Measurements from ENCODE around the gene NMU. TPM values are rescaled to one million over a fixed set of nuclear protein-coding genes. Genes with fewer than 3 reads are reported as not detected.

The NMU gene
- total and polyA plus RNA-seq, 9 of the 15 experiments (the other 6 are each of a cell fraction or from before 2014, with no cell fraction given) = 73.8 to 846 (median 599) TPM

DNA sequence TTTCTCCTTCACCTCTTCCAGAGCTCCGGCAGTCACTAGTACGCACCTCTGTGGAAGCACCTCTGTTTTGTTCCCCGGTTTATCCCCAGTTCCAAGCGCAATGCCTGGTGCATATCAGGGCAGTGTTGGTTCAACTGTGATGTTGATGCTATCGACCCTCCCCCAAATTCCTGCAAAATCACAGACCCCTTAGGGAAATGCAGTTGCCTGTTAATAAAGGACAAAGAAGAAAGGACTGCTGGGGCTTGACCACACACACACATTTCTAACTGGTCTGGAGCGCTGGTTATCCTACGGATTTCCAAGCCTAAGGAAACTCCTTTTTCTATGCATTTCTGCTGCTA lies 530 bp upstream of the NMU start (continued):
- TF ChIP-seq ZNF174 (CRISPR knock-in tag; IDR thresholded peaks at IDR 0.05) = no peak
- TF ChIP-seq ZNF830 (CRISPR knock-in tag; IDR thresholded peaks at IDR 0.05) = peak; percentile 62; the same call in 1 of the 2 replicates
- TF ChIP-seq, protein P1, sequence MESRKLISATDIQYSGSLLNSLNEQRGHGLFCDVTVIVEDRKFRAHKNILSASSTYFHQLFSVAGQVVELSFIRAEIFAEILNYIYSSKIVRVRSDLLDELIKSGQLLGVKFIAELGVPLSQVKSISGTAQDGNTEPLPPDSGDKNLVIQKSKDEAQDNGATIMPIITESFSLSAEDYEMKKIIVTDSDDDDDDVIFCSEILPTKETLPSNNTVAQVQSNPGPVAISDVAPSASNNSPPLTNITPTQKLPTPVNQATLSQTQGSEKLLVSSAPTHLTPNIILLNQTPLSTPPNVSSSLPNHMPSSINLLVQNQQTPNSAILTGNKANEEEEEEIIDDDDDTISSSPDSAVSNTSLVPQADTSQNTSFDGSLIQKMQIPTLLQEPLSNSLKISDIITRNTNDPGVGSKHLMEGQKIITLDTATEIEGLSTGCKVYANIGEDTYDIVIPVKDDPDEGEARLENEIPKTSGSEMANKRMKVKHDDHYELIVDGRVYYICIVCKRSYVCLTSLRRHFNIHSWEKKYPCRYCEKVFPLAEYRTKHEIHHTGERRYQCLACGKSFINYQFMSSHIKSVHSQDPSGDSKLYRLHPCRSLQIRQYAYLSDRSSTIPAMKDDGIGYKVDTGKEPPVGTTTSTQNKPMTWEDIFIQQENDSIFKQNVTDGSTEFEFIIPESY (CRISPR knock-in tag; IDR thresholded peaks at IDR 0.05) = 0 out of 2 replicates have a peak, but pooled peaks have one; percentile 4
- TF ChIP-seq, protein P2, sequence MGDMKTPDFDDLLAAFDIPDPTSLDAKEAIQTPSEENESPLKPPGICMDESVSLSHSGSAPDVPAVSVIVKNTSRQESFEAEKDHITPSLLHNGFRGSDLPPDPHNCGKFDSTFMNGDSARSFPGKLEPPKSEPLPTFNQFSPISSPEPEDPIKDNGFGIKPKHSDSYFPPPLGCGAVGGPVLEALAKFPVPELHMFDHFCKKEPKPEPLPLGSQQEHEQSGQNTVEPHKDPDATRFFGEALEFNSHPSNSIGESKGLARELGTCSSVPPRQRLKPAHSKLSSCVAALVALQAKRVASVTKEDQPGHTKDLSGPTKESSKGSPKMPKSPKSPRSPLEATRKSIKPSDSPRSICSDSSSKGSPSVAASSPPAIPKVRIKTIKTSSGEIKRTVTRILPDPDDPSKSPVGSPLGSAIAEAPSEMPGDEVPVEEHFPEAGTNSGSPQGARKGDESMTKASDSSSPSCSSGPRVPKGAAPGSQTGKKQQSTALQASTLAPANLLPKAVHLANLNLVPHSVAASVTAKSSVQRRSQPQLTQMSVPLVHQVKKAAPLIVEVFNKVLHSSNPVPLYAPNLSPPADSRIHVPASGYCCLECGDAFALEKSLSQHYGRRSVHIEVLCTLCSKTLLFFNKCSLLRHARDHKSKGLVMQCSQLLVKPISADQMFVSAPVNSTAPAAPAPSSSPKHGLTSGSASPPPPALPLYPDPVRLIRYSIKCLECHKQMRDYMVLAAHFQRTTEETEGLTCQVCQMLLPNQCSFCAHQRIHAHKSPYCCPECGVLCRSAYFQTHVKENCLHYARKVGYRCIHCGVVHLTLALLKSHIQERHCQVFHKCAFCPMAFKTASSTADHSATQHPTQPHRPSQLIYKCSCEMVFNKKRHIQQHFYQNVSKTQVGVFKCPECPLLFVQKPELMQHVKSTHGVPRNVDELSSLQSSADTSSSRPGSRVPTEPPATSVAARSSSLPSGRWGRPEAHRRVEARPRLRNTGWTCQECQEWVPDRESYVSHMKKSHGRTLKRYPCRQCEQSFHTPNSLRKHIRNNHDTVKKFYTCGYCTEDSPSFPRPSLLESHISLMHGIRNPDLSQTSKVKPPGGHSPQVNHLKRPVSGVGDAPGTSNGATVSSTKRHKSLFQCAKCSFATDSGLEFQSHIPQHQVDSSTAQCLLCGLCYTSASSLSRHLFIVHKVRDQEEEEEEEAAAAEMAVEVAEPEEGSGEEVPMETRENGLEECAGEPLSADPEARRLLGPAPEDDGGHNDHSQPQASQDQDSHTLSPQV (IDR thresholded peaks at IDR 0.05) = 0 out of 2 replicates have a peak, but pooled peaks have one; percentile 2
- TF ChIP-seq, protein P3, sequence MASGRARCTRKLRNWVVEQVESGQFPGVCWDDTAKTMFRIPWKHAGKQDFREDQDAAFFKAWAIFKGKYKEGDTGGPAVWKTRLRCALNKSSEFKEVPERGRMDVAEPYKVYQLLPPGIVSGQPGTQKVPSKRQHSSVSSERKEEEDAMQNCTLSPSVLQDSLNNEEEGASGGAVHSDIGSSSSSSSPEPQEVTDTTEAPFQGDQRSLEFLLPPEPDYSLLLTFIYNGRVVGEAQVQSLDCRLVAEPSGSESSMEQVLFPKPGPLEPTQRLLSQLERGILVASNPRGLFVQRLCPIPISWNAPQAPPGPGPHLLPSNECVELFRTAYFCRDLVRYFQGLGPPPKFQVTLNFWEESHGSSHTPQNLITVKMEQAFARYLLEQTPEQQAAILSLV (tag; IDR thresholded peaks at IDR 0.05) = no peak
- peak; percentile 51; the same call in 1 of the 2 replicates for TF ChIP-seq HDAC2 (IDR thresholded peaks at IDR 0.05)
- TF ChIP-seq, protein P4, sequence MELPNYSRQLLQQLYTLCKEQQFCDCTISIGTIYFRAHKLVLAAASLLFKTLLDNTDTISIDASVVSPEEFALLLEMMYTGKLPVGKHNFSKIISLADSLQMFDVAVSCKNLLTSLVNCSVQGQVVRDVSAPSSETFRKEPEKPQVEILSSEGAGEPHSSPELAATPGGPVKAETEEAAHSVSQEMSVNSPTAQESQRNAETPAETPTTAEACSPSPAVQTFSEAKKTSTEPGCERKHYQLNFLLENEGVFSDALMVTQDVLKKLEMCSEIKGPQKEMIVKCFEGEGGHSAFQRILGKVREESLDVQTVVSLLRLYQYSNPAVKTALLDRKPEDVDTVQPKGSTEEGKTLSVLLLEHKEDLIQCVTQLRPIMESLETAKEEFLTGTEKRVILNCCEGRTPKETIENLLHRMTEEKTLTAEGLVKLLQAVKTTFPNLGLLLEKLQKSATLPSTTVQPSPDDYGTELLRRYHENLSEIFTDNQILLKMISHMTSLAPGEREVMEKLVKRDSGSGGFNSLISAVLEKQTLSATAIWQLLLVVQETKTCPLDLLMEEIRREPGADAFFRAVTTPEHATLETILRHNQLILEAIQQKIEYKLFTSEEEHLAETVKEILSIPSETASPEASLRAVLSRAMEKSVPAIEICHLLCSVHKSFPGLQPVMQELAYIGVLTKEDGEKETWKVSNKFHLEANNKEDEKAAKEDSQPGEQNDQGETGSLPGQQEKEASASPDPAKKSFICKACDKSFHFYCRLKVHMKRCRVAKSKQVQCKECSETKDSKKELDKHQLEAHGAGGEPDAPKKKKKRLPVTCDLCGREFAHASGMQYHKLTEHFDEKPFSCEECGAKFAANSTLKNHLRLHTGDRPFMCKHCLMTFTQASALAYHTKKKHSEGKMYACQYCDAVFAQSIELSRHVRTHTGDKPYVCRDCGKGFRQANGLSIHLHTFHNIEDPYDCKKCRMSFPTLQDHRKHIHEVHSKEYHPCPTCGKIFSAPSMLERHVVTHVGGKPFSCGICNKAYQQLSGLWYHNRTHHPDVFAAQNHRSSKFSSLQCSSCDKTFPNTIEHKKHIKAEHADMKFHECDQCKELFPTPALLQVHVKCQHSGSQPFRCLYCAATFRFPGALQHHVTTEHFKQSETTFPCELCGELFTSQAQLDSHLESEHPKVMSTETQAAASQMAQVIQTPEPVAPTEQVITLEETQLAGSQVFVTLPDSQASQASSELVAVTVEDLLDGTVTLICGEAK (IDR thresholded peaks at IDR 0.05) = peak; percentile 55
- TF ChIP-seq, protein P4 (CRISPR knock-in tag; IDR thresholded peaks at IDR 0.05) = no peak
- peak; percentile 34; the same call in 1 of the 2 replicates for TF ChIP-seq NFRKB (IDR thresholded peaks at IDR 0.05; ENCODE audit: low read depth)
- TF ChIP-seq, protein P5, sequence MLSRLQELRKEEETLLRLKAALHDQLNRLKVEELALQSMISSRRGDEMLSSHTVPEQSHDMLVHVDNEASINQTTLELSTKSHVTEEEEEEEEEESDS (CRISPR knock-in tag; IDR thresholded peaks at IDR 0.05) = no peak
- TF ChIP-seq KDM1A (IDR thresholded peaks at IDR 0.05) = 0 out of 4 replicates have a peak, but pooled peaks of 1 of the 2 experiments have one; percentile 5

Data from K562 (cell line).